NCI-H2081 (cell line): ENCODE measurements around the gene TRAK1.

Experiments used
- DNase-seq, 2 experiments: peaks; one replicate each; lab custom pipeline; 2025; lab: John Stamatoyannopoulos, UW

TRAK1 gene

GRCh38 chr3:42157540-42158538 is 66.7 kb downstream of the TRAK1 start:
- no peak for DNase-seq

GRCh38 chr3:42159147-42159546 is 68.0 kb downstream of the TRAK1 start:
- no peak for DNase-seq

GRCh38 chr3:42159706-42160472 is 68.7 kb downstream of the TRAK1 start:
- DNase-seq: peak in 1 of 2 experiments; percentile 31

- DNase-seq: no peak
These were observed 70.1 kb downstream of the TRAK1 start for GRCh38 chr3:42161050-42161935.

- DNase-seq: no peak
These were observed 71.3 kb downstream of the TRAK1 start for GRCh38 chr3:42162462-42162861.

GRCh38 chr3:42163622-42164244 is 72.6 kb downstream of the TRAK1 start:
- DNase-seq: no peak

DNA sequence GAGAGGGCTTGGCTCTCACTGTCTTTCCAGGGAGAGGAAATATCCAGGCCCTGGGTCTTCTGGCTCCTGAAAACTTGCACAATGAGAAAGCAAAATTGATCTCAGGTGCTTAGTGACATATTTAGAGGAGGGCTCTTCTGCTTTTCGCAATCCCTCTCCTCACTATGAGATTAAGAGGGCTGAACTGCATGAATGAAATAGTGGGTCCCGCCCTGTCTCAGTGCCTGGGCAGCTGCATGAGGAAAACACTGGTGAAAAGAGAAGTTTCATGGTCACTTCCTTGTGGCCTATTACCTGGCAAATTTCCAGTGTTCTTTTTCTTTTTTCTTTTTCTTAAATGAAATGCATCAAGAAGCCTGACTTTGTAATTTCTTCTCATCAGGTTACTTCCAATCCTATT is 73.5 kb downstream of the TRAK1 start:
- no peak for DNase-seq

GRCh38 chr3:42165211-42165610 is 74.1 kb downstream of the TRAK1 start:
- DNase-seq: no peak

GRCh38 chr3:42166214-42166613 is 75.1 kb downstream of the TRAK1 start:
- no peak for DNase-seq

- no peak for DNase-seq
These were observed 75.6 kb downstream of the TRAK1 start for GRCh38 chr3:42166662-42167300.

GRCh38 chr3:42169579-42170120 is 78.5 kb downstream of the TRAK1 start:
- no peak for DNase-seq

DNA sequence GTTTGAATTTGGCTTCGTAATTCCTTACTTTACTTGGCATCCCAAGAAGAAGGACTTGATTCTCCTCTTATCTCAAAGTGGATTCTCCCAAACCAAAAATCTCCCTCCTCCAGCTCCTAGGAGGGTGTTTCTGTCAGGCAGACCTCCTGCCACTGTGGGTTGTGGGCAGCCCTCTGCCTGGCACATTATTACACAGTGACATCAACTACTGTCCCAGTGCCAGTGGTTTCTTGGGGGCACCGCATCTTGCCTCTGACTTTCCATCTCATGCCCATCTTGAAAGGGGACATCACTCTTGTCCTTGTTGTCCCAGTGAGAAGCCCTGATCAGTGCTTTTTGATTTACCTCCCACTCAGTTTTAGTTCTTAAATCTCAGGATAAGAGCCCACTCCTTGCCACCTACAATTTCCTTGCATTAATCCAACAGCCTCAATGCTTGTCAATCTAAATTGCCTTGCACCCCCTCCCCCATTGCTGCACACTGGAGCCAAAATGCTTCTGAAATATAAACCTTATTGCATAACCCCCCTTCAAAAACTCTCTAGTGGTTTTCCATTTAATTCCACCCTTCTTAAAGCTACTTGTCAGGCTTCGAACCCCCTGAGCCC is 81.0 kb downstream of the TRAK1 start:
- DNase-seq: no peak

- DNase-seq: no peak
These were observed 82.2 kb downstream of the TRAK1 start for GRCh38 chr3:42173307-42173706.

- DNase-seq: no peak
These were observed 83.7 kb downstream of the TRAK1 start for GRCh38 chr3:42174679-42175385.

DNA sequence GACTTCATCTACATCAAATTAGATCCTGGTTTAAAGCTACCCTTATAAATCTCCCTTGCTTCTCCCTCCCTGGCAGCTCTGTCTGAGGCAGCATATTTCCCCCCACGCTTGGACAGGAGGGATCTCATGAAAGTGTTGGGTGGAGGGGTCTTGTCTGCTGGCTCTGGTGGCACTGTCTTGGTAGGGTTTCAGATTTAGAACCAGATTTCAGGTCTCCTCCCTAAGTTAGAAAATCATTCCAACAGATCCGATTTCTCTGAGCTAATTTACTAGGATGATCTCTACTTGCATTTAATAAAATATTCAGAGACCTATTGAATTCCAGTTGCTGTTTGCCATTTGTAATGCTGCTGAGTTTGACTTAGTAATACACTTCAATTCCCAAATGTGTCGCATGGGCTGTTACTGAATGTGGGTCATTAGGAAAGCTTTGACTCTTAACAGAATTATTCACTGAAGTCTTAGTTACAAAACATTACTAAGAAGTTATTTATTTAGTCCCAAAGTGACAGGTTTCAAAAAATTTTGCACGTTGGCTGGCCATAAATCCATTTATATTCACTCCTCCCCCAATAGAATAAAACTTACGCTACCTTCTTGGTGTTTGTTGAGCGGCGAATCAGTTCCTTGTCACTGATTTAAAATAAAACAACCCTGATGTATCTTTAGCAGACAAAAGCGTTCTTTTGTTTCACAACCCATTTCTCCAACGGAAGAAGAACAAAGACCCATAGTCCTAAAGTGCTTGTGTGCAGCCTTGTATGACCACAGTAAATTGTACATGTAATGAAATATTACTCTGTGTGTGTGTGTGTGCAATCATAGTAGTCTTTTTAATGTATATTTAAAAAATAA is 84.5 kb downstream of the TRAK1 start:
- peak in 1 of 2 experiments; percentile 21 for DNase-seq

GRCh38 chr3:42176242-42177034 is 85.3 kb downstream of the TRAK1 start:
- DNase-seq: no peak

- DNase-seq: no peak
These were observed 86.1 kb downstream of the TRAK1 start for GRCh38 chr3:42177068-42177800.
